ENCODE measurements around the gene CNNM4.

The CNNM4 gene

GRCh38 chr2:96768083-96768561, 7.4 kb downstream of the CNNM4 start:
- H3K27ac Mint-ChIP-seq = peak overlapping the region in 1 of 3 experiments; percentile 23
- peaks cover 42% of the 10 kb centered on the region for H3K4me1 Mint-ChIP-seq
- no peak for TF ChIP-seq CTCF (IDR thresholded peaks at IDR 0.05; ENCODE audit: unreplicated experiment in 3 of 3)
- H3K4me3 Mint-ChIP-seq = no peak overlapping the region
- H3K36me3 Mint-ChIP-seq (ENCODE audit: low read depth) = peaks cover 4% of the 10 kb centered on the region
- H3K9me3 Mint-ChIP-seq = no peaks in the 10 kb centered on the region
- H3K27me3 Mint-ChIP-seq (ENCODE audit: low read depth) = no peaks in the 10 kb centered on the region

GRCh38 chr2:96769814-96770213, 9.1 kb downstream of the CNNM4 start:
- Mint-ChIP-seq H3K9me3 (no peaks in the 10 kb centered on the region), H3K27ac (peak overlapping the region in 1 of 3 experiments; percentile 60), H3K36me3 (ENCODE audit: low read depth) (peaks cover 4% of the 10 kb centered on the region), H3K27me3 (ENCODE audit: low read depth) (no peaks in the 10 kb centered on the region), H3K4me3 (peak overlapping the region in 1 of 3 experiments; percentile 13), H3K4me1 (peaks cover 27% of the 10 kb centered on the region)
- TF ChIP-seq CTCF (IDR thresholded peaks at IDR 0.05; ENCODE audit: unreplicated experiment in 3 of 3) = no peak

DNA sequence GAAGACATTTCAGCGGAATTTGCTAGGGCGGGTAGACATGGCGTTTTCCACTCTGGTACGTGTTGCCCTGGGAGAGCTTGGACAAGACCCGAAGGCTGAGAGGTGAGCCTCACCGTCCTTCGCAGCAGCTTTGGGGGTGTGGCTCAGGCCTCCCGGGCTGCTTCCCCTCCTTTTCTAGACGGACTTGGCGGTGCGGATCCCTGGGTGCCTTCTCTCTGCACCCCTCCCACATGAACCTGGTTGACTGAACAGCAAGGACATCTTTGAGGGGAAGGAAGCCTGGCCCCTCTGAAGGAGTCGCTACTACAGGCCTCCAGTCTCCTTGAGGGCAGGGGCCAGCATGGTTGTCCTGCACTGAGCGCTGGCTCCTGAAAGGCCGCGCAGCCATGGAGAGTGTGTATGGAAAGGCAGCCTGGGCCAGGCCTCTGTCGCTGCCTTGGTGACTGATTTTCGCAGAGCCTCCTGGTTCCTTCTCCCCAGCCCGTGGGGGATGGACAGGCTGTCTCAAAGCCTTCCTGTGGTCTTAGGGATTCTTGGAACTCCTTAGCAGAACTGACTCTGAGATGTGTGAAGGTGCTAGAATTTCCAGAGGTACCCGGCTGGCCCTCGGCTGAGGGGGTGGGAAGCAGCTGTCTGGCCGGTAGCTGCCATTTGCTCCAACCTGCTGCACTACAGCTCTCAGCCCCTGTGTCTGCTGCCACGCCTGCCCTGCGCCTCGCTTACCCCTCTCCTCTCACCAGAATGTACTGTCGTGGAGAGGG, 9.9 kb downstream of the CNNM4 start:
- no peaks in the 10 kb centered on the region for H3K9me3 Mint-ChIP-seq
- peaks cover 27% of the 10 kb centered on the region for H3K4me1 Mint-ChIP-seq
- H3K27me3 Mint-ChIP-seq (ENCODE audit: low read depth) = no peaks in the 10 kb centered on the region
- no peak for TF ChIP-seq CTCF (IDR thresholded peaks at IDR 0.05; ENCODE audit: unreplicated experiment in 3 of 3)
- H3K36me3 Mint-ChIP-seq (ENCODE audit: low read depth) = peaks cover 4% of the 10 kb centered on the region
- H3K4me3 Mint-ChIP-seq = no peak overlapping the region
- no peak overlapping the region for H3K27ac Mint-ChIP-seq

GRCh38 chr2:96771796-96772618, 11.3 kb downstream of the CNNM4 start:
- Mint-ChIP-seq H3K4me1 (peaks cover 20% of the 10 kb centered on the region), H3K27me3 (ENCODE audit: low read depth) (no peaks in the 10 kb centered on the region), H3K4me3 (no peak overlapping the region), H3K36me3 (ENCODE audit: low read depth) (no peaks in the 10 kb centered on the region), H3K27ac (peak overlapping the region in 2 of 3 experiments; percentile 35 to 58), H3K9me3 (no peaks in the 10 kb centered on the region)
- no peak for TF ChIP-seq CTCF (IDR thresholded peaks at IDR 0.05; ENCODE audit: unreplicated experiment in 3 of 3)

GRCh38 chr2:96772903-96773671, 12.4 kb downstream of the CNNM4 start:
- Mint-ChIP-seq H3K4me3 (no peak overlapping the region), H3K27me3 (ENCODE audit: low read depth) (no peaks in the 10 kb centered on the region), H3K27ac (no peak overlapping the region), H3K36me3 (ENCODE audit: low read depth) (no peaks in the 10 kb centered on the region), H3K9me3 (no peaks in the 10 kb centered on the region), H3K4me1 (peaks cover 20% of the 10 kb centered on the region)
- TF ChIP-seq CTCF (IDR thresholded peaks at IDR 0.05; ENCODE audit: unreplicated experiment in 3 of 3) = no peak

Data from nephron (organoid).